ENCODE data around the gene EMILIN1.

EMILIN1 gene

DNA sequence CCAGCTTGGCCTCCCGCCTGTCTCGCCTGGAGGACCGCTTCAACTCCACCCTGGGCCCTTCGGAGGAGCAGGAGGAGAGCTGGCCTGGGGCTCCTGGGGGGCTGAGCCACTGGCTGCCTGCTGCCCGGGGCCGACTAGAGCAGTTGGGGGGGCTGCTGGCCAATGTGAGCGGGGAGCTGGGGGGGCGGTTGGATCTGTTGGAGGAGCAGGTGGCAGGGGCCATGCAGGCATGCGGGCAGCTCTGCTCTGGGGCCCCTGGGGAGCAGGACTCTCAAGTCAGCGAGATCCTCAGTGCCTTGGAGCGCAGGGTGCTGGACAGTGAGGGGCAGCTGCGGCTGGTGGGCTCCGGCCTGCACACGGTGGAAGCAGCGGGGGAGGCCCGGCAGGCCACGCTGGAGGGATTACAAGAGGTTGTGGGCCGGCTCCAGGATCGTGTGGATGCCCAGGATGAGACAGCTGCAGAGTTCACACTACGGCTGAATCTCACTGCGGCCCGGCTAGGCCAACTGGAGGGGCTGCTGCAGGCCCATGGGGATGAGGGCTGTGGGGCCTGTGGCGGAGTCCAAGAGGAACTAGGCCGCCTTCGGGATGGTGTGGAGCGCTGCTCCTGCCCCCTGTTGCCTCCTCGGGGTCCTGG lies 4.5 kb downstream of the EMILIN1 start:
- no peak overlapping the region for H3K4me3 Mint-ChIP-seq
- H3K27ac Mint-ChIP-seq = no peak overlapping the region
- H3K9me3 Mint-ChIP-seq = no peaks in the 10 kb centered on the region
- H3K27me3 Mint-ChIP-seq = no peaks in the 10 kb centered on the region
- ATAC-seq = no peak
- H3K4me1 Mint-ChIP-seq = peaks cover 41% of the 10 kb centered on the region
- no peaks in the 10 kb centered on the region for H3K36me3 Mint-ChIP-seq

DNA sequence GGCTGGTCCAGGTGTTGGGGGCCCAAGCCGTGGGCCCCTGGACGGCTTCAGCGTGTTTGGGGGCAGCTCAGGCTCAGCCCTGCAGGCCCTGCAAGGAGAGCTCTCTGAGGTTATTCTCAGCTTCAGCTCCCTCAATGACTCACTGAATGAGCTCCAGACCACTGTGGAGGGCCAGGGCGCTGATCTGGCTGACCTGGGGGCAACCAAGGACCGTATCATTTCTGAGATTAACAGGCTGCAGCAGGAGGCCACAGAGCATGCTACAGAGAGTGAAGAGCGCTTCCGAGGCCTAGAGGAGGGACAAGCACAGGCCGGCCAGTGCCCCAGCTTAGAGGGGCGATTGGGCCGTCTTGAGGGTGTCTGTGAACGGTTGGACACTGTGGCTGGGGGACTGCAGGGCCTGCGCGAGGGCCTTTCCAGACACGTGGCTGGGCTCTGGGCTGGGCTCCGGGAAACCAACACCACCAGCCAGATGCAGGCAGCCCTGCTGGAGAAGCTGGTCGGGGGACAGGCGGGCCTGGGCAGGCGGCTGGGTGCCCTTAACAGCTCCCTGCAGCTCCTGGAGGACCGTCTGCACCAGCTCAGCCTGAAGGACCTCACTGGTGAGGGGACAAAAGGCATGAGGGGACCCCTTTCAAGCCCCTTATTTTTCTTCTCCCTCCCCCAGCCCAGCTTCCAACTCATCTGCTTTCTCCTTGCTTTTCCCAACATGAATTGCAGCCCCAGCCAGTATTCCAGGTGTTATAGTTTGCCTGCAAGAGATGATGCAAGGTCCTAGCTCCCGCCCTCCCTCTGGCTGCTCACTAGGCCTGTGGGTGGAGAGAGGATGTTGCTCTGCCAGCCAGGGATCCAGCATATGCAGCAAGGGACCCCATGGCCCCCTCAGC lies 5.2 kb downstream of the EMILIN1 start:
- Mint-ChIP-seq H3K4me3 (no peak overlapping the region), H3K27ac (no peak overlapping the region), H3K9me3 (no peaks in the 10 kb centered on the region), H3K4me1 (peaks cover 38% of the 10 kb centered on the region), H3K36me3 (no peaks in the 10 kb centered on the region), H3K27me3 (no peaks in the 10 kb centered on the region)
- ATAC-seq = no peak

DNA sequence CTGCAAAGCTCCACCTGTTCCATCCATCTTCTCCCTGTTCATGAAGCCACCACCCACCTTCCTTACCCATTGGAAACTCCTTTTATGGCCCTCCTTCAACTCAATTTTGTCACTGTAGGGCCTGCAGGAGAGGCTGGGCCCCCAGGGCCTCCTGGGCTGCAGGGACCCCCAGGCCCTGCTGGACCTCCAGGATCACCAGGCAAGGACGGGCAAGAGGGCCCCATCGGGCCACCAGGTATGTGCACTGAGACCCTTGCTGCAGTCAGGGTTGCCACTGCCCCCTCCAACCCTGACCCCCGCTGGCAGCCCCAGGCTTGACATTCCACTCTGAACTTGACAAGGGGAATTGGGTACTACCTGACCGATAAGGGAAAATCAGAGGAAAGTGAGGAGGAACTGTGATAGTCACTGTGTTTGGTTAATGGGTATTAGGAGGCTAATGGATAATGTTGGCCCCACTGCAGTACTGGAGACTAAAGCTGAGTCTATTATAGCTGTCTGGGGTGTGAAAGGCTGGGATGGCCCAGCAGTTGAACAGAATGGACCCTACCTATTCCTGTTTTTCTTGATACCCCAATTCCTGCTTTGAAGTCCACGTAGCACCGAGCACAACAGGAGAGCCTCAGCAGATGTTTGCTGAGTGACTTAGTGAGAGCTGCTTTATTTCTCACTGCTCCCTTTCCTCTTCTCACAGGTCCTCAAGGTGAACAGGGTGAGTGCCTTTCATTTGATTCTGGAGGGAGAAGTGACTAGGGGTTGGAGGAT lies 6.1 kb downstream of the EMILIN1 start:
- Mint-ChIP-seq H3K4me1 (peaks cover 38% of the 10 kb centered on the region), H3K27me3 (no peaks in the 10 kb centered on the region), H3K9me3 (no peaks in the 10 kb centered on the region), H3K27ac (peak overlapping the region; percentile 84), H3K4me3 (no peak overlapping the region), H3K36me3 (no peaks in the 10 kb centered on the region)
- ATAC-seq = no peak

DNA sequence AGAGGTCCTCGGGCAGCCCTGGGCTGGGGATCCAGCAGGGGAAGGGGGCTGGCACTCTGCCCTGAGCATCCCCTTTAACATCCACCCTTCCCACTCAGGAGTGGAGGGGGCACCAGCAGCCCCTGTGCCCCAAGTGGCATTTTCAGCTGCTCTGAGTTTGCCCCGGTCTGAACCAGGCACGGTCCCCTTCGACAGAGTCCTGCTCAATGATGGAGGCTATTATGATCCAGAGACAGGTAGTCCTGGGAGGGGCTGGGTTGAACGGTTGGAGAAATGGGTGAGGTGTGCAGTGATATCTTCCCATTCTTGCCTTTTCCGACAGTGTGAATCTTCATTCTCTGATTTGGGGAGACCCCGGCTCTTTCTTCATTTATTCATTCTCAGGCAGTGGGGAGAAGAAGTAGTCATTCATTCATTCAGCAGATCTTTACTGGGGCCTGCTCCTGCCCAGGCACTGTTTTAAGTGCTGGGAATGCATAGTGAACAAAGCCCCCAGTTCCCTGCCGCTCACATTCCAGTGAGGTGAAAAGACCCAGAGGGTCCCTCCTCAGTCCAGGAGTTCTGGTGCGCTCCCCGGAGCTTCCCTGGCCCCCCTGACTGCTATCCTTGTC lies 6.8 kb downstream of the EMILIN1 start:
- no peaks in the 10 kb centered on the region for H3K27me3 Mint-ChIP-seq
- peak overlapping the region; percentile 84 for H3K27ac Mint-ChIP-seq
- no peaks in the 10 kb centered on the region for H3K9me3 Mint-ChIP-seq
- H3K4me3 Mint-ChIP-seq = peak overlapping the region; percentile 95
- no peaks in the 10 kb centered on the region for H3K36me3 Mint-ChIP-seq
- no peak for ATAC-seq
- peaks cover 34% of the 10 kb centered on the region for H3K4me1 Mint-ChIP-seq

DNA sequence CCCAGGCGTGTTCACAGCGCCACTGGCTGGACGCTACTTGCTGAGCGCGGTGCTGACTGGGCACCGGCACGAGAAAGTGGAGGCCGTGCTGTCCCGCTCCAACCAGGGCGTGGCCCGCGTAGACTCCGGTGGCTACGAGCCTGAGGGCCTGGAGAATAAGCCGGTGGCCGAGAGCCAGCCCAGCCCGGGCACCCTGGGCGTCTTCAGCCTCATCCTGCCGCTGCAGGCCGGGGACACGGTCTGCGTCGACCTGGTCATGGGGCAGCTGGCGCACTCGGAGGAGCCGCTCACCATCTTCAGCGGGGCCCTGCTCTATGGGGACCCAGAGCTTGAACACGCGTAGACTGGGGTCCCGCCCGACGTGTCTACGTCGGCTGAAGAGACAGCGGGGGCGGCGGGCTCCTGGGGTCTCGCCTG lies 7.3 kb downstream of the EMILIN1 start:
- H3K27ac Mint-ChIP-seq = peak overlapping the region; percentile 84
- H3K36me3 Mint-ChIP-seq = no peaks in the 10 kb centered on the region
- peak overlapping the region; percentile 95 for H3K4me3 Mint-ChIP-seq
- H3K27me3 Mint-ChIP-seq = no peaks in the 10 kb centered on the region
- peaks cover 29% of the 10 kb centered on the region for H3K4me1 Mint-ChIP-seq
- no peaks in the 10 kb centered on the region for H3K9me3 Mint-ChIP-seq
- ATAC-seq = no peak

DNA sequence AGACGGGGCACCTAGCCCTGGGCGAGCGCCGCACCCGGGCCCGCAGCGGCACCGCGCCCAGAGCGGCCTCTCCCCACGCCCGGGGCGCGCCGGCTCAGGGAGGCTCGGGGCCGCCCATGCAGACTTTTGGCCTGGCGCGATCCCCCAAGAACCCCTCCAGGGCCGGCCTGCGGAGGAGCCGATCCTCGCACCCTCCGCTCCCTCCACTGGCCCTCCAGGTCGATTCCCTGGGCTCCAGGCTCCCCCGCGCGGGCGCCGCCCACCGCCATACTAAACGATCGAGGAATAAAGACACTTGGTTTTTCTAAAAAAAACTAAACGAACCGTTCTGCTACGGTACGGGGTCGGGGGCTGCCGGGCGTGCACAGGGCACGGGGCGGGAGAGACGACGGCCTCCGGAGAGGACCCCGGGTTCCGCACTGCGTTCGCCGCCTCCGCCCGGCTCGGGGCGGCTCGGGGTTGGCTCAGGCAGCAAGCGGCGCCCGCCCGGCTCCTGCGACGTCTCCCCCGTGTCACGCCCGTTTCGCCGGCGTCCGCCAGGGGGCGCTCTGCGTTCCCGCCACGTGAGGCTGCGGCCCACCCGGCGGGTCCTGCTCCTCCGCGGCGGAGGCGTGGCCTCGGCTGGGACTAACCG lies 7.8 kb downstream of the EMILIN1 start:
- Mint-ChIP-seq H3K27me3 (no peaks in the 10 kb centered on the region), H3K36me3 (no peaks in the 10 kb centered on the region), H3K27ac (peak overlapping the region; percentile 84), H3K4me1 (peaks cover 24% of the 10 kb centered on the region), H3K4me3 (peak overlapping the region; percentile 95), H3K9me3 (no peaks in the 10 kb centered on the region)
- peak; percentile 95 for ATAC-seq

DNA sequence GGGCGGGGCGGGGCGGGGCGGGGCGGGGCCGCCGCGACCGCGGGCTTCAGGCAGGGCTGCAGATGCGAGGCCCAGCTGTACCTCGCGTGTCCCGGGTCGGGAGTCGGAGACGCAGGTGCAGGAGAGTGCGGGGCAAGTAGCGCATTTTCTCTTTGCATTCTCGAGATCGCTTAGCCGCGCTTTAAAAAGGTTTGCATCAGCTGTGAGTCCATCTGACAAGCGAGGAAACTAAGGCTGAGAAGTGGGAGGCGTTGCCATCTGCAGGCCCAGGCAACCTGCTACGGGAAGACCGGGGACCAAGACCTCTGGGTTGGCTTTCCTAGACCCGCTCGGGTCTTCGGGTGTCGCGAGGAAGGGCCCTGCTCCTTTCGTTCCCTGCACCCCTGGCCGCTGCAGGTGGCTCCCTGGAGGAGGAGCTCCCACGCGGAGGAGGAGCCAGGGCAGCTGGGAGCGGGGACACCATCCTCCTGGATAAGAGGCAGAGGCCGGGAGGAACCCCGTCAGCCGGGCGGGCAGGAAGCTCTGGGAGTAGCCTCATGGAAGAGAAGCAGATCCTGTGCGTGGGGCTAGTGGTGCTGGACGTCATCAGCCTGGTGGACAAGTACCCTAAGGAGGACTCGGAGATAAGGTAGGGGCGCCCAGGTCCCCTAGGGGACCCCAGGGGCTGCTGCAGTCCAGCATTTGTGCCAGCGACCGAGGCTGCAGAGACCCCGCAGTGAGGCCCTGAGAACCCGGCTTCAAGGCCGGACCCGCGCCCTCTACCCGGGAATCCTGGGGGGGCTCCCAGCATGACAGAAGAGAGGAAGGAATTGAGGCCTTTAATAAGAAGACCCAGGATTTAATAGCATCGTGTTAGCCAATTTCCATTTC lies 8.5 kb downstream of the EMILIN1 start, which contains the start of gene KHK:
Gene KHK, plus strand, starts transcription at position 49 of the 870 bp plus-strand sequence. Its CDS starts 488 bp downstream, at position 537.
- Mint-ChIP-seq H3K4me1 (peaks cover 18% of the 10 kb centered on the region), H3K4me3 (peak within 1 kb of the TSS; percentile 95), H3K27ac (peak within 1 kb of the TSS; percentile 84), H3K27me3 (no peaks in the 10 kb centered on the region), H3K9me3 (no peaks in the 10 kb centered on the region), H3K36me3 (no peaks in the 10 kb centered on the region)
- ATAC-seq = no peak

DNA sequence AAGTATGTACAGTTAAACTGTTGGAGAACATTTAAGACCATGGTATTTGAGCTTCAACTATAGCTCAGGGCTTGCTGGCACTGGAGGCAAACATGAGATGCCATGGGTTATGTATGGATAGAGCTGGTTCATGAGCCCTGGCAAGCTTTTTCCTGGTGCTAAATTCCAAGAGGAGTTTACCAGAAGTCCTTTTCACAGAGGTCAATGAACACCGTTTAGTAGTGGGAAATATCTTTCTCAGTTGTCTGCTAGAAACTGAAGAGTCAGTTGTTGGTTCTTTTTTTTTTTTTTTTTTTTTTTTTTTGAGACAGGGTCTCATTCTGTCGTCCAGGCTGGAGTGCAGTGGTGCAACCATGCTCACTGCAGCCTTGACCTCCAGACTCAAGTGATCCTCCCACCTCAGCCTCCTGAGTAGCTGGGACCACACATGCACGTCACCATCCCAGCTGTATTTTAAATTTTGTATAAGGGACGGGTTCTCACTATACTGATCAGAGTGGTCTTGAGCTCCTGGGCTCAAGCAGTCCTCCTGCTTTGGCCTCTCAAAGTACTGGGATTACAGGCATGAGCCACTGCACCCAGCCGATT lies 9.5 kb downstream of the EMILIN1 start:
- Mint-ChIP-seq H3K9me3 (no peaks in the 10 kb centered on the region), H3K4me1 (peaks cover 18% of the 10 kb centered on the region), H3K36me3 (no peaks in the 10 kb centered on the region), H3K27ac (no peak overlapping the region), H3K4me3 (no peak overlapping the region), H3K27me3 (no peaks in the 10 kb centered on the region)
- ATAC-seq = no peak

DNA sequence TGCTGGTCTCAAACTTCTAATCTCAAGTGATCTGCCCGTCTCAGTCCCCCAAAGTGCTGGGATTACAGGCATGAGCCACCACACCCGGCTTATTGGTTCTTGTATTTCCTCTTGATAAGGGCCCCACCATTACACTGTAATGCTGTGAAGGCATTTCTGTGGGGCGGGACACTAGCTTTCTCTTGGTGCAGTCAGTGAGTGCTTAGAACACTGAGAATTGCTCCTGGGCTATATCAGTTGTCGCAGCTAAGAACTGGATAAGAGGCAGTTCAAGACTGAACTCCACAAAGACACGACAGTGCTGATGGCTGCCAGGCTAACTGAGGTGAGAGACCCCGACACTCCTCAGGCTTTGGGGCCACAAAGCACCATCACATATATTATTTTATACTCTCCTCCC lies 10.2 kb downstream of the EMILIN1 start:
- no peaks in the 10 kb centered on the region for H3K36me3 Mint-ChIP-seq
- H3K4me1 Mint-ChIP-seq = peaks cover 18% of the 10 kb centered on the region
- no peak for ATAC-seq
- no peak overlapping the region for H3K4me3 Mint-ChIP-seq
- no peak overlapping the region for H3K27ac Mint-ChIP-seq
- no peaks in the 10 kb centered on the region for H3K9me3 Mint-ChIP-seq
- H3K27me3 Mint-ChIP-seq = no peaks in the 10 kb centered on the region

DNA sequence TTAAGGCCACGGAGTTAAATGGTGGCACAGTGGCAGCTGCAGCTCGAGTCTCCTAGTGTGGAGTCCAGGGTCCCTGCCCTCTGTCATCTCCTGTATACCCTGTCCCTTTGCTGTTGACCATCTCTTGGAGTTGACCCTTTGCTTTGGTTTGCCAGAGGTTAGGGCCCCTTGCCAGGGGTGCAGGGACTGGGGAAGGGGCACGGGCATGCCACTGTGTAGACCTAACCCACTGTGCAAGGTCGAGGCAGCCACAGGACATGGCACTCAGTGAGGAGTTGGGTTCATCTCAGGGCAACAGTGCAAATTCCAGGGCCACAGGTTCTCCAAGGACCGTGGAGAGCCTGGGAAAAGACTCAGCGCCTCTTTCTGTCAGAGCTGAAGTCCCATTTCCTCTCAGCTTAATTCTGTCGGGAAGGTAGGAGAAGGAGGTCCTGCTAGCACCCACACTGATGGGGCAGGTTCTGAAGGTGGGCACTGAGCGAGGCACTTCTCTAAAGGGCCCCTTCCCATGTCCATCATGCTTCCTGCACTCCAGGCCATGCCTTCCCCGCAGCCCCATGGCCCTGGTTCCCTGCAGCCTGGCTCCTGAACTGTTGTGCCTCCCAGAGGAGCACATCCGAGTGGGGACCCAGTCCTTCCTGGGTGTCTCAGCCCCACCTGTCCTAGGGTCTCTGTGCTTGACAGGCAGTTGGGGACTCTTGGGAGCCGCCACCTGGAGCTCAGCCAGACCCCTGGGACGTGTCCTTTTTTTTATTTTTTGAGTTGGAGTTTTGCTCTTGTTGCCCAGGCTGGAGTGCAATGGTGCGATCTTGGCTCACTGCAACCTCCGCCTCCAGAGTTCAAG lies 10.9 kb downstream of the EMILIN1 start:
- Mint-ChIP-seq H3K27ac (no peak overlapping the region), H3K27me3 (no peaks in the 10 kb centered on the region), H3K36me3 (no peaks in the 10 kb centered on the region), H3K9me3 (no peaks in the 10 kb centered on the region), H3K4me1 (peaks cover 18% of the 10 kb centered on the region), H3K4me3 (no peak overlapping the region)
- ATAC-seq = no peak

DNA sequence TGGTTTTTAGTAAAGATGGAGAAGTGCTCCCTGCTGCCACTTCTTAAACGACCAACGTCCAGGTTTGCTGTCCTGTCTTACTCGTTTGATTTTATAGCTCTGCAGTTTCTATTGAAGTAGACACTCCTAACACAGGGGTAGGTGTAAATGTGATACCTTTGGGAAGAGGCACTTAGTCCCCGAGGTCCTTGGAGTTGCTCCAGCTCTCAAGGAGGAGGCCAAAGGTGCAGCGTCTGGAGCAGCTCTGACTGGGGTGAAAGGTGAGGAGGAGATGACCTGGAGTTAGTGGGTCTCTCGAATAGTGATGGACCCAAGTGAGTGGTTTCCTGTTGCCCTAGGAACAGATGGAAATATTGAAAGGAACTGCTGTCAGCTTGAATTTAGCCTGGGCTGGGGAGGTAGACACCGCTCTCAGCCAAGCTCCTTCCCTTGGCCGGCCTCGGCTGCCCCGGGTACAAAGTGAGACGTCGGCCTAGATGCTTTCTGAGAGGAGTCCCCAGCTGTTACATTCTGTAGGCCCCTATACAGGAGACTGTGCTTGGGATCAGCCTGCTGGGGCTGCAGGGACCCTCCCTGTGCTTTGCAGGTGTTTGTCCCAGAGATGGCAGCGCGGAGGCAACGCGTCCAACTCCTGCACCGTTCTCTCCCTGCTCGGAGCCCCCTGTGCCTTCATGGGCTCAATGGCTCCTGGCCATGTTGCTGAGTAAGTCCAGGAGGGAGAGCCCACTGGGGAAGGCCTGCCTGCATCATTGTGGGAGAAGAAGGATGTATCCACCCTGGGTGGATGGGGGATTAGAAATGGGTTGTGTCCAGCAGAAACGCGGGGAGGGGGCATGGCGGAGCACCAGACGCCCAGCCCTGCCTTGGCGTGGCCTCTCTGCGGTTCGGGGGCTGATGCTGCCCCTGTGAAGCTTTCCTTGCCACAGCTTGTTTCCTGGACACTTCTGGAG lies 13.6 kb downstream of the EMILIN1 start:
- Mint-ChIP-seq H3K27me3 (no peaks in the 10 kb centered on the region), H3K4me3 (no peak overlapping the region), H3K9me3 (no peaks in the 10 kb centered on the region), H3K4me1 (peaks cover 22% of the 10 kb centered on the region), H3K27ac (no peak overlapping the region), H3K36me3 (no peaks in the 10 kb centered on the region)
- no peak for ATAC-seq

Measured in stimulated activated memory B cell treated with anti-CD40 and anti-IgM and Interleukin-4, amounts not matched to agents 10 μg/mL and 1 μg/mL and 100 μg/mL, for 72 hours (primary cell).